Thyroid gland (tissue), 4 donors: ENCODE data around the gene TMED6. TPM values are rescaled to one million over a fixed set of nuclear protein-coding genes. Genes with fewer than 3 reads are reported as not detected.

ENCODE experiments used
- DNase-seq, 2 donors: peaks; one replicate each; pipeline ENCODE4 v3.0.0-alpha.2; 2019
- H3K27ac ChIP-seq, 3 donors: fragments of 200-600 bp; sonication (generic); 1 replicate in 2 of 3; 2 replicates in 1 of 3; pipeline ENCODE4 v1.5.1; 2016 to 2019; ENCODE audit warnings: mild to moderate bottlenecking in 1 of 3, moderate library complexity in 1 of 3
- H3K27me3 ChIP-seq: fragments of 200-600 bp; sonication (generic); one replicate; pipeline ENCODE4 v1.5.1; 2019
- H3K36me3 ChIP-seq, 2 donors: fragments of 200-600 bp; sonication (generic); one replicate each; pipeline ENCODE4 v1.5.1; 2016 to 2019
- H3K4me1 ChIP-seq, 2 donors: fragments of 200-600 bp; sonication (generic); one replicate each; pipeline ENCODE4 v1.5.1; 2017 to 2019
- H3K4me3 ChIP-seq, 3 donors: fragments of 200-600 bp; sonication (generic); replicated peaks in 1 of 3; 1 replicate in 2 of 3; 2 replicates in 1 of 3; pipeline ENCODE4 v1.5.1; 2016; ENCODE audit warnings: mild to moderate bottlenecking in 1 of 3
- H3K9me3 ChIP-seq: fragments of 200-600 bp; sonication (generic); one replicate; pipeline ENCODE4 v1.5.1; 2017
- POLR2A ChIP-seq, 2 donors: fragments of 450-650 bp; IDR thresholded peaks; one replicate each; pipeline ENCODE4 v1.6.1; 2017; ENCODE audit warnings: antibody characterized with exemption in 2 of 2, mild to moderate bottlenecking in 2 of 2, moderate library complexity in 1 of 2
- WGBS, 2 donors: methylation state at CpG; one replicate each; pipeline ENCODE4 v1.1.5; 2017; 5-methylcytosine and 5-hydroxymethylcytosine counted together
- intact Hi-C: fragments of 100-400 bp; cut with DNase I; formaldehyde crosslinking; loops from one replicate; pipeline ENCODE4 v1.15.1; 2023
- total RNA-seq, 4 donors: library from RNA; depleted of rRNA; stranded (reverse); fragments of >200 nt; gene quantifications; one replicate each; pipeline ENCODE4 v1.2.3, GENCODE V29; 2016
- TF ChIP-seq, protein P1 (sequence below), 6 experiments: fragments of 200-600 bp in 3 of 6; fragments of 450-650 bp in 3 of 6; sonication (generic) in 3 of 6; IDR thresholded peaks; one replicate each; pipeline ENCODE4 v1.5.1; 2016 to 2019; ENCODE audit warnings: antibody characterized with exemption in 6 of 6, mild to moderate bottlenecking in 2 of 6, inconsistent platforms in 1 of 6, moderate library complexity in 1 of 6

TMED6 gene
- total RNA-seq, 4 donors from 2014 or later: 4.1 TPM; not detected in 3

DNA sequence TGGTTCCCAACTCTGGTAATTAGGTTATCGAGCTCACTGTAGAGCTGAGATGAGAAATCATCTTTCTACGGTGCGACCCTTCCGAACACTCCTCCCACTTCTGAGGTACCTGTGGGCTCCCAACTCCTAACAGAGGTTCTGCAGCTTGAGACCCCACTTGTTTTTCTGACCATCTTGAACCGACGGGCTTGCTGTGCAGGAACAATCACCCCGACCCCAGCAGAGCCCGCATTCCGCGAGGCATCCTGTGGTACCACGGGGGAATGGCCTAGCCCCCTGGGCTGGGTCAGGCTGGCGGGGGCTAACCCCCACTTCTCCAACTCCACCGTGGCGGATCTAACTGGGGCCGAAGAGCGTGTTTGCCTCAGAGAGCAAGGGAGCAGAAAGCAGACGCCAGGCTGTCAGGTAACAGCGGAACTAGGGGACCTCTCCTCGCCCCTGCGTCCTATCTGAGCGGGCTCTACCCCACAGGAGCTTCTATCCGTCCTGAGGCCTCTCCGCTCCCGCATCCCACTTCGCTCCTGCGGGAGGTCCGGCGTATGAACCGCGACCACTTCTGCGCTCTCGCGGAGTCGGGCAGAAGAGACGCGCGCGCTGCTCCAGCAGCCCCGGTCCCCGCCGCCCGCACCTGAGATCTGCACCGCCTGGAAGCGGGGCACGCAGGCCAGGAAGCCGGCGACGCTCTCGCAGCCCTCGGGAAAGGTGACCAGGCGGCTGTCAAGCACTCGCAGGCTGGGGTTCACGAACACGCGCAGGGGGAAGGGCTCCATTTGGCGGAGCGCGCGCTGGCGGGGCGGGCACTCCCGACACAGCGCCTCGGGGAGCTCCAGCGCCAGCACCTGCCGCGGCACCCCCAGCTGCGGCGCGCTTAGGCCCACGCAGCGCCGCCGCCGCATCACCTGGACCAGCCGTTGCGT is 22.0 kb downstream of the TMED6 start:
- DNase-seq: peak; percentile 56 to 59
- peak overlapping the region; percentile 73 to 76 (median 76) for H3K4me3 ChIP-seq
- H3K4me1 ChIP-seq: peaks cover 40 to 58% of the 10 kb centered on the region in 2 donors
- TF ChIP-seq POLR2A (IDR thresholded peaks at IDR 0.05): no peak
- TF ChIP-seq, protein P1, sequence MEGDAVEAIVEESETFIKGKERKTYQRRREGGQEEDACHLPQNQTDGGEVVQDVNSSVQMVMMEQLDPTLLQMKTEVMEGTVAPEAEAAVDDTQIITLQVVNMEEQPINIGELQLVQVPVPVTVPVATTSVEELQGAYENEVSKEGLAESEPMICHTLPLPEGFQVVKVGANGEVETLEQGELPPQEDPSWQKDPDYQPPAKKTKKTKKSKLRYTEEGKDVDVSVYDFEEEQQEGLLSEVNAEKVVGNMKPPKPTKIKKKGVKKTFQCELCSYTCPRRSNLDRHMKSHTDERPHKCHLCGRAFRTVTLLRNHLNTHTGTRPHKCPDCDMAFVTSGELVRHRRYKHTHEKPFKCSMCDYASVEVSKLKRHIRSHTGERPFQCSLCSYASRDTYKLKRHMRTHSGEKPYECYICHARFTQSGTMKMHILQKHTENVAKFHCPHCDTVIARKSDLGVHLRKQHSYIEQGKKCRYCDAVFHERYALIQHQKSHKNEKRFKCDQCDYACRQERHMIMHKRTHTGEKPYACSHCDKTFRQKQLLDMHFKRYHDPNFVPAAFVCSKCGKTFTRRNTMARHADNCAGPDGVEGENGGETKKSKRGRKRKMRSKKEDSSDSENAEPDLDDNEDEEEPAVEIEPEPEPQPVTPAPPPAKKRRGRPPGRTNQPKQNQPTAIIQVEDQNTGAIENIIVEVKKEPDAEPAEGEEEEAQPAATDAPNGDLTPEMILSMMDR (IDR thresholded peaks at IDR 0.05): no peak
- no peaks in the 10 kb centered on the region for H3K27me3 ChIP-seq
- peaks cover 24 to 37% of the 10 kb centered on the region in 2 donors for H3K36me3 ChIP-seq
- intact Hi-C loops: loop anchor here (10.0 kb wide), 1 partner anchor 55 kb away; the partner anchor contains the start of gene TERF2
- 13 to 19% methylated on average over 19 to 25 of the region's 77 CpGs for WGBS, 2 donors
- peak overlapping the region in 1 of 3 donors; percentile 90 for H3K27ac ChIP-seq
- no peaks in the 10 kb centered on the region for H3K9me3 ChIP-seq

DNA sequence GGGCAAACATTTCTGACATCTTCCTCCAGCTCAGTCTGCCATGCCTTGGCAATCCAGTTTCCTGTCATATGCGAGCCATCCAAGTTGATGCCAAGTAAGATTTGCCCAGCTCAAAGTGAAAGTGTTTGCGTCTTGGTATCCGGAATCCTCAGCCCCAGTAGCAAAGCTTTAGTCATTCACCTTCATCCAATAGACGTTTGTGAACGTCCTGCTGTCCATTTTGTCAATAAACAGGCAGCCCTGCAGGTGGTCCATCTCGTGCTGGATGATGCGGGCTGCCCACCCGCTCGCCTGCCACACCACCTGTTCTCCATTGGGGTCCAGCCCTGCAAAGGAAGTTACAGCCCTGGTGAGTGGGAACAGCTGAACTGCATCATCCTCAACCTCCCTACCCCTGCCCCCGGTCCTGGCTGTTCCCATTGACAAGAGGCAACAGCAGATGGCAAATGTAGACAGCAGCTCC is 22.7 kb downstream of the TMED6 start:
- H3K36me3 ChIP-seq: peaks cover 19 to 33% of the 10 kb centered on the region in 2 donors
- 76 to 78% methylated on average over 10 of the region's 10 CpGs for WGBS, 2 donors
- H3K27me3 ChIP-seq: no peaks in the 10 kb centered on the region
- intact Hi-C loops: no loop called here
- no peaks in the 10 kb centered on the region for H3K9me3 ChIP-seq
- DNase-seq: no peak
- no peak overlapping the region for H3K27ac ChIP-seq
- peaks cover 40 to 65% of the 10 kb centered on the region in 2 donors for H3K4me1 ChIP-seq
- no peak overlapping the region for H3K4me3 ChIP-seq
- TF ChIP-seq, protein P1 (IDR thresholded peaks at IDR 0.05): no peak
- no peak for TF ChIP-seq POLR2A (IDR thresholded peaks at IDR 0.05)

DNA sequence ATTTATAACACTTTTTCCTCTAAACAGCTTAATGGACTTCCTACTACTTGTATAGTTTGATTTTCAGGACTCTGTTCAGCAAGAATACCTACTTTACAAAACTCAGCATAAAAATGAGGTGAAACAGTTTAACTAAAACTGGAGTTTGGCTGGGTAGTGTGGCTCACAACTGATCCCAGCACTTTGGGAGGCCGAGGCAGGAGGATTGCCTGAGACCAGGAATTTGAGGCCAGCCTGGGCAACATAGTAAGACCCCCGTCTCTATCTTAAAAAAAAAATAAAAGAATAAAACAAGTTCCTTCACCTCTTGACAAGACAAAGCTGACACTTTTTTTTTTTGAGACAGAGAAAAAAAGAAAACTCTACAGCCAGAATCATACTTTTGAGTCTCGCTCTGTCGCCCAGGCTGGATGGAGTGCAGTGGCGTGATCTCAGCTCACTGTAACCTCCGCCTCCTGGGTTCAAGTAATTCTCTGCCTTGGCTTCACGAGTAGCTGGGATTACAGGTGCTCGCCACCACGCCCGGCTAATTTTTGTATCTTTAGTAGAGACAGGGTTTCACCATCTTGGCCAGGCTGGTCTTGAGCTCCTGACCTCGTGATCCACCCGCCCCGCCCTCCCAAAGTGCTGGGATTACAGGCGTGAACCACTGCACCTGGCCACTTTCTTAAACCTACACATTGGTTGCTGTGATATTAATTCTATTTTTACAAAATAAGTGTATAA is 23.8 kb downstream of the TMED6 start:
- intact Hi-C loops: no loop called here
- TF ChIP-seq, protein P1 (IDR thresholded peaks at IDR 0.05): no peak
- no peak for TF ChIP-seq POLR2A (IDR thresholded peaks at IDR 0.05)
- Histone ChIP-seq H3K9me3 (no peaks in the 10 kb centered on the region), H3K4me1 (peaks cover 40 to 67% of the 10 kb centered on the region in 2 donors), H3K36me3 (peaks cover 27 to 33% of the 10 kb centered on the region in 2 donors), H3K27ac (peak overlapping the region in 2 of 3 donors; percentile 59 to 63), H3K27me3 (no peaks in the 10 kb centered on the region), H3K4me3 (no peak overlapping the region)
- 89% methylated on average over 14 of the region's 14 CpGs for WGBS, 2 donors
- peak in 1 of 2 donors; percentile 27 for DNase-seq

DNA sequence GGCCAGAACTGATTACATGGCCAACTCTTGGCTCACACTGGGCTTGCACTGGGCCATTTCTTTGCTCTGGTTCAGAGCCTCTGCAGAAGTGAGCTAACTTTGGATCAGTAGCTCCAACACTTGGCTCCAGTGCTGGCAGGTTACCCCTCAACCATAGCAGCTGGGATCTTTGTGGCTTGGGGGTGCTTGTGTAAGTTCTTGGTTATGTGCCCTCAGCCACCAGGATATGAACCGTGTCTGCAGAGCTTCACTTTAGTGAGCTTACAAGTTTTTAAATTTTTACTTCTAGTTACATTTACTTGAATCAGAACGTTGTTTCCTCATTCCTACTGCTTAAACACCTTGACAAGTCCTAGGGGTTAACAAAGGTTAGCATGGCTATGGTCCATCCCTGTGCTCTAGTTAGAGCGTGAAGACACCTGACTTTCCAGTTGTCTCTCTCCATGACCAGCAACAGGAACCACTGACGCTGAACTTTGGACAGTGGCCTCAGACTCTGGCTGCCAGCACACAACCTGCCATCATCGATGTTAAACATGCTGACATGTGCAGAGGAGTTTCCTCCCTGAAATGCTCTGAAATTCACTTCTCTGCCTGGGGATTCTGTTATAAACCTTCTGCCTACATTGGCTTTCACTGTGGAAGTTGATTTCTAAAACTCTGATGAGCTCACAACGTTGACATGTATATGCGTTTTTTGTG is 25.3 kb downstream of the TMED6 start:
- no peaks in the 10 kb centered on the region for H3K9me3 ChIP-seq
- no peak overlapping the region for H3K4me3 ChIP-seq
- peaks cover 37 to 40% of the 10 kb centered on the region in 2 donors for H3K36me3 ChIP-seq
- TF ChIP-seq, protein P1 (IDR thresholded peaks at IDR 0.05): no peak
- no peak for TF ChIP-seq POLR2A (IDR thresholded peaks at IDR 0.05)
- peak overlapping the region; percentile 59 to 63 (median 59) for H3K27ac ChIP-seq
- peaks cover 40 to 67% of the 10 kb centered on the region in 2 donors for H3K4me1 ChIP-seq
- WGBS, 2 donors: 39 to 43% methylated on average over 7 of the region's 7 CpGs
- H3K27me3 ChIP-seq: no peaks in the 10 kb centered on the region
- peak; percentile 75 to 83 for DNase-seq
- intact Hi-C loops: no loop called here
